GM20000 (cell line): ENCODE results near the gene CDH23.

ENCODE experiments used
- DNase-seq: peaks from one replicate; pipeline ENCODE4 v3.0.0; 2012; ENCODE audit warnings: low spot score
- TF ChIP-seq, protein P1 (sequence below): IDR thresholded peaks from 2 replicates; pipeline ENCODE4 v1.5.1; 2012; ENCODE audit warnings: mild to moderate bottlenecking, control low read depth; ENCODE audit errors: extremely low read depth, missing control alignments

The CDH23 gene

GRCh38 chr10:71388583-71389310 is 8.0 kb upstream of the CDH23 start:
- TF ChIP-seq, protein P1, sequence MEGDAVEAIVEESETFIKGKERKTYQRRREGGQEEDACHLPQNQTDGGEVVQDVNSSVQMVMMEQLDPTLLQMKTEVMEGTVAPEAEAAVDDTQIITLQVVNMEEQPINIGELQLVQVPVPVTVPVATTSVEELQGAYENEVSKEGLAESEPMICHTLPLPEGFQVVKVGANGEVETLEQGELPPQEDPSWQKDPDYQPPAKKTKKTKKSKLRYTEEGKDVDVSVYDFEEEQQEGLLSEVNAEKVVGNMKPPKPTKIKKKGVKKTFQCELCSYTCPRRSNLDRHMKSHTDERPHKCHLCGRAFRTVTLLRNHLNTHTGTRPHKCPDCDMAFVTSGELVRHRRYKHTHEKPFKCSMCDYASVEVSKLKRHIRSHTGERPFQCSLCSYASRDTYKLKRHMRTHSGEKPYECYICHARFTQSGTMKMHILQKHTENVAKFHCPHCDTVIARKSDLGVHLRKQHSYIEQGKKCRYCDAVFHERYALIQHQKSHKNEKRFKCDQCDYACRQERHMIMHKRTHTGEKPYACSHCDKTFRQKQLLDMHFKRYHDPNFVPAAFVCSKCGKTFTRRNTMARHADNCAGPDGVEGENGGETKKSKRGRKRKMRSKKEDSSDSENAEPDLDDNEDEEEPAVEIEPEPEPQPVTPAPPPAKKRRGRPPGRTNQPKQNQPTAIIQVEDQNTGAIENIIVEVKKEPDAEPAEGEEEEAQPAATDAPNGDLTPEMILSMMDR, result no peak
- DNase-seq, result no peak

- DNase-seq, result no peak
- TF ChIP-seq, protein P1, result no peak
Observed at GRCh38 chr10:71389768-71390460, 6.8 kb upstream of the CDH23 start.

DNA sequence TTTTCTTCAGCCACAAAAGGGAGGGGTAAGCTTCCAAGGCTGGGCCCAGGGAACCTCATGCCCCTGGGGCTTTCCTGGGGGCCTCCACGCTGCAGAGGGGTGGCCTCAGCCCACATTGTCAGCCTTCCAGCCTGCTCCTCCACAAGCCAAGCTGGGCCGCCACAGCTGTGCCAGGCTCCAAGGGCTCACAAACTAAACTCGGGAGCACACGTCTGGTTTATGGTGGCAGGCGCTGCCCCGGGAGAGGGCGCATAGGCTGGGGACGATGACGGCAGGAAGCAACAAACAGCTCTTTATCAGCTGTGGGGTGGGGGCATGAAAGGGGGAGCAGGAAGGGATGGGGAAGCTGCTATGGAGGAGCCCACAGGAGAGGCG is 6.3 kb upstream of the CDH23 start:
- TF ChIP-seq, protein P1, result no peak
- DNase-seq, result no peak

DNA sequence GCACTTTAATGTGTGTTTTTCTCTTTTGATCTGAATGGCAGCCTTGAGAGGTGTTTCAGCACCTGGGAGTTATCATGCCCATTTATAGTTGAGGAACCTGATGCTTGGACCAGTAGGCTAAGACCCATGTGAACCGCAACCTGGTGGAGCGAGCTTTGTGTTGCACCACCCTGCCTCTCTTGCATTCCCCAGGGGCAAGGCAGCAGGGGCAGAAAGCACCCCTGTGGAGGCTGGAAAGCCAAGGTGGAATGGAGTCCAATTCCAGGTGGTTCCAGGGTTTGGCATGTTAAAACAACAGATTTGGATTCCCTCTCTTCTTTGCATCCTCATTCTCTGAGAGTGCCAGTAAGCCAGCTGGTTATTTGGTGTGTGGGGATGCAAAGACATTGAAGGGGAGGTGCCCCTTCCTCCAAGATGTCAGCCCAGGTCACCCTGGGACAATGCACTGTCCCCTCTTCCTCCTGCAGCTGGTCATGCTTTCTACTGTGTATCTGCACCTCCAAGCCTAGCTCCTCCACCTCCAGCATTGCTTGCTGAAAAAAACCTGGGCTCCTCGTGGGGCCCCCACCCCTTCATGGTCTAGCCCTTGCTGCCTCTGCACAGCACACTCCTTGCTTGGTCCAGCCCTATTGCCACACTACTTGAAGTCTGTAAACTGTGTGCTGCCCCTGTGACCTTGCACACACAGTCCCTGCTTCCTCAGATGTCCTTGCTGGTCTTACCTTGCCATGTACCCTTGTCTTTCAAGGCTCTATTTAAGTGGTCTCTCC is 5.6 kb upstream of the CDH23 start:
- TF ChIP-seq, protein P1, result no peak
- no peak for DNase-seq

DNA sequence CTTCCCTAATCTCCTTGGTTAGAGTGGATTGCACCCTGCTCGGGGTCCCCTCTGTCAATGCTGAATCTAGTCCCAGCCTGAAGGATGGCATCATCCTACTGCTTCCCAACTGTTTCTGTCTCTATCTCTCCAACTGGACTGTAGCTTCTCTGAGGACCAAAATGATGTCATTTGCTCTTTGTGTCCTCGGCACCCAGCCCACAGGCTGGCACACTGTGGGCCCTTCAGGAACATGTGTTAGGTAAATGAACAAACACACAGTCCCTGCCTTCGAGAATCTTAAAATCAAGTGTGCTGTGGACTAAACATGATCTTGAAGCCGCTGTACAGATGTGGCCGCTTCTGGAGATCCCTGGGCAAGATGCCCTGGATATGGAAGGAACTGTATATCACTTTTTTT is 5.0 kb upstream of the CDH23 start:
- DNase-seq, result no peak
- TF ChIP-seq, protein P1, result no peak

- TF ChIP-seq, protein P1, result no peak
- no peak for DNase-seq
Observed at GRCh38 chr10:71392292-71392691, 4.4 kb upstream of the CDH23 start.
